Activated T-cell treated with anti-CD3 and anti-CD28 coated beads, Interleukin-2, amount 50 U/mL, for 4 hours (primary cell): ENCODE results near the gene VARS1. TPM values are rescaled to one million over a fixed set of nuclear protein-coding genes. Genes with fewer than 3 reads are reported as not detected.

Experiments
- ATAC-seq, 2 donors: fragments of 200-7000 bp; cut with Tn5 transposase; one replicate each; pipeline ENCODE4 v1.10.0; 2021
- DNase-seq: peaks from one replicate; pipeline ENCODE4 v3.0.0-alpha.2; 2020
- H3K27me3 Mint-ChIP-seq: one replicate; pipeline ENCODE4 v1.8.0; 2021; ENCODE audit warnings: low read depth, mixed read lengths
- H3K36me3 Mint-ChIP-seq: one replicate; pipeline ENCODE4 v1.8.0; 2022; ENCODE audit warnings: mixed read lengths; ENCODE audit not compliant: insufficient read depth
- H3K4me1 Mint-ChIP-seq: one replicate; pipeline ENCODE4 v1.8.0; 2021; ENCODE audit warnings: low read depth, mixed read lengths
- H3K4me3 Mint-ChIP-seq: one replicate; pipeline ENCODE4 v1.8.0; 2021; ENCODE audit warnings: mild to moderate bottlenecking, moderate library complexity, mixed read lengths
- H3K9me3 Mint-ChIP-seq: one replicate; pipeline ENCODE4 v1.8.0; 2021; ENCODE audit warnings: mixed read lengths
- total RNA-seq, 3 donors: library from RNA; stranded (reverse); gene quantifications; one replicate each; pipeline ENCODE4 v1.2.1, GENCODE V29; 2021

The VARS1 gene
- total RNA-seq, 3 donors from 2014 or later, result 231 to 263 (median 234) TPM

GRCh38 chr6:31776989-31777666 lies 18.4 kb downstream of the VARS1 start, which contains the start of gene VWA7:
Gene VWA7 (minus strand): TSS chr6:31777328. CDS start chr6:31776779, 549 bp downstream.
- Mint-ChIP-seq H3K4me3 (peak within 1 kb of the TSS; percentile 21), H3K27me3 (no peaks in the 10 kb centered on the region), H3K36me3 (peaks cover 7% of the 10 kb centered on the region), H3K9me3 (no peaks in the 10 kb centered on the region), H3K4me1 (peaks cover 32% of the 10 kb centered on the region)
- DNase-seq (peak; percentile 77), ATAC-seq (peak; percentile 84 to 91)

GRCh38 chr6:31776485-31776988 lies 19.0 kb downstream of the VARS1 start:
- Mint-ChIP-seq H3K36me3 (peaks cover 7% of the 10 kb centered on the region), H3K4me1 (peaks cover 34% of the 10 kb centered on the region), H3K9me3 (no peaks in the 10 kb centered on the region), H3K4me3 (peak overlapping the region; percentile 21), H3K27me3 (no peaks in the 10 kb centered on the region)
- DNase-seq (no peak), ATAC-seq (peak; percentile 4 to 7)

DNA sequence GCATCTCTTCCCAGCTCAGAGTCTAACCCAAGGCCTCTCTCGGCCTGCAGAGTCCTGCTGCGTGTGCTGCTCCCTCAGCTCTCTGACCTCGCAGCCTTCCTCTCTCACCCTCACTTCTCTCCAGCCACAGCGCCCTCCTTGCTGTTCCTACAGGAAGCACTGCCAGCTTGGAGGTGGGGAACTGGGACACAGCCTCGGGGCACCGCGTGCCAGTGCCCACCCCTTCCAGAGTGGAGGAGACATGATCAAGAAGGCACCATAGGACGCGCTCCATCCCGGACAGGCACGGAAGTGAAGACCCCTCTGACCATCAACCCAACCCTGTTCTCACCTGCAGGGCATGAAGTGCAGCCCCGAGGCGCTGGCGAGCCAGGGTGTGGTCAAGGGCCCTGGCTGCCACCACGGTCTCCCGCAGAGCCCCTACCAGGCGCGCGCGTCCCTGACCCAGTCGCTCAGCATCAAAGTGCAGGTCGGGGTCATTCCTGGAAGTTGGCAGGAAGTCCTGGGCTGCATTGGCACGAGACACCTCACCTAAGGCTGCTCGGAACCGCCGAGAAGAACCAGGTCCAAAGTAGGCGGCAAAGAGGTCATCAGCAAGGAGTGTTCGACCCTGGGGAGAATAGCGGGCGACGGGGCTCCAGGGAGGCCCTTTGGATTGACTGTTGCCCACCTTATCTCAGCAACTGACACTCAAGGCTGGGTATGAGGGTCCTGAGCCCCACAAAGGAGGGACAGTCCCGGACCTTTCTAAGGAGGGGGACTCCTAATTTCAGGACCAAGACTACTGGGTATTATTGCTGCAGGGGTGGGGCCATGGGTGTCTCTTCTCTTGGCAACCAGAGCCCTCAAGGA lies 19.7 kb downstream of the VARS1 start:
- Mint-ChIP-seq H3K36me3 (peaks cover 3% of the 10 kb centered on the region), H3K4me3 (peak overlapping the region; percentile 24), H3K9me3 (no peaks in the 10 kb centered on the region), H3K4me1 (peaks cover 40% of the 10 kb centered on the region), H3K27me3 (no peaks in the 10 kb centered on the region)
- DNase-seq (no peak), ATAC-seq (no peak)

- Mint-ChIP-seq H3K36me3 (peaks cover 2% of the 10 kb centered on the region), H3K4me3 (no peak overlapping the region), H3K9me3 (no peaks in the 10 kb centered on the region), H3K27me3 (no peaks in the 10 kb centered on the region), H3K4me1 (peaks cover 40% of the 10 kb centered on the region)
- DNase-seq, result no peak
- no peak for ATAC-seq
These were observed 20.4 kb downstream of the VARS1 start for GRCh38 chr6:31775184-31775583.

DNA sequence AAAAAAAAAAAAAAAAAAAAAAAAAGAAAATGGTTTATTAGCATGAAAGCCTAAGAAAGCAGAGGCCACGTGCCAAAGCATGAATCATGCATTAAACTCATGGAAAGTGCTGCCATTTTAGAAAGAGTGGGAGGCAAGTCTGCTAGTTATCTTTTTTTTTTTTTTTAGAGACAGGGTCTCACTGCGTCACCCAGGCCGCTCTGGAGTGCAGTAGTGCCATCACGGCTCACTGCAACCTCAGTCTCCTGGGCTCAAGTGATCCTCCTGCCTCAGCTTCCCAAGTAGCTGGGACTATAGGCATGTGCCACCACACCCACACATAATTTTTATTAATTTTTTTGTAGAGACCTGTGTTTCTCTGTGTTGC lies 23.6 kb downstream of the VARS1 start:
- Mint-ChIP-seq H3K4me3 (no peak overlapping the region), H3K27me3 (no peaks in the 10 kb centered on the region), H3K4me1 (peaks cover 36% of the 10 kb centered on the region), H3K9me3 (no peaks in the 10 kb centered on the region), H3K36me3 (no peaks in the 10 kb centered on the region)
- peak; percentile 47 for DNase-seq
- ATAC-seq, result peak; percentile 34 to 38

- Mint-ChIP-seq H3K4me3 (no peak overlapping the region), H3K9me3 (no peaks in the 10 kb centered on the region), H3K4me1 (peaks cover 27% of the 10 kb centered on the region), H3K36me3 (no peaks in the 10 kb centered on the region), H3K27me3 (no peaks in the 10 kb centered on the region)
- ATAC-seq (no peak), DNase-seq (no peak)
These were observed 24.7 kb downstream of the VARS1 start for GRCh38 chr6:31770860-31771259.

DNA sequence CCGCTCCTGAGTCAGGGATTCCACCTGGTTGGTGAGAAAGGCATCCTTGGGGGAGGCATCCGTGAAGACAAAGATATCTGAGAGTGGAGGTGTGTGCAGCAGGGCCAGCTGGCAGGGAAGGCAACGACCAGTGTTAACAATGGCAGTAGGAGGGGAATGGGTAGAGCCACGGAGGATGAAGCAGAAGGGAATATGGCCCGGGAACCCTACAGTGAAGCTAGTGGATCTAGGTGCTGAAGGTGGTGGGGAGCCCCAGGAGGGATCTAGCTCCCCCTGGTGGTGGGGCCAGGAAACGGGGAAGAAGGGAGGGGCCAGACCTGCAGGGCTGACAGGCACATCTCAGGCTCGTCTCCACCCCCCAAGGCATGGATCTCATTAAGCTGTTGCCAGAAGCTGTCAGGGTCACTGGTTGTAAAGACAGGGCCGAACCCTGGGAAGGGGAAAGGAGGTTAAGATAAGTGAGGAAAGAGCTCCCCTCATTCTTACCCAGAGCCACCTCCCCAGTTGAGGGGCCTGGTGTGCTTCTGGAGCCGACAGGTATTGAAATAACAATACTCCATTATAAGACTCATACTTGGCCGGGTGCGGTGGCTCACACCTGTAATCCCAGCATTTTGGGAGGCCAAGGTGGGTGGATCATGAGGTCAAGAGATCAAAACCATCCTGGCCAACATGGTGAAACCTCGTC lies 25.7 kb downstream of the VARS1 start:
- DNase-seq, result peak; percentile 77
- no peaks in the 10 kb centered on the region for H3K27me3 Mint-ChIP-seq
- H3K4me1 Mint-ChIP-seq, result peaks cover 22% of the 10 kb centered on the region
- H3K36me3 Mint-ChIP-seq, result no peaks in the 10 kb centered on the region
- H3K9me3 Mint-ChIP-seq, result no peaks in the 10 kb centered on the region
- no peak overlapping the region for H3K4me3 Mint-ChIP-seq
- peak; percentile 78 to 81 for ATAC-seq

DNA sequence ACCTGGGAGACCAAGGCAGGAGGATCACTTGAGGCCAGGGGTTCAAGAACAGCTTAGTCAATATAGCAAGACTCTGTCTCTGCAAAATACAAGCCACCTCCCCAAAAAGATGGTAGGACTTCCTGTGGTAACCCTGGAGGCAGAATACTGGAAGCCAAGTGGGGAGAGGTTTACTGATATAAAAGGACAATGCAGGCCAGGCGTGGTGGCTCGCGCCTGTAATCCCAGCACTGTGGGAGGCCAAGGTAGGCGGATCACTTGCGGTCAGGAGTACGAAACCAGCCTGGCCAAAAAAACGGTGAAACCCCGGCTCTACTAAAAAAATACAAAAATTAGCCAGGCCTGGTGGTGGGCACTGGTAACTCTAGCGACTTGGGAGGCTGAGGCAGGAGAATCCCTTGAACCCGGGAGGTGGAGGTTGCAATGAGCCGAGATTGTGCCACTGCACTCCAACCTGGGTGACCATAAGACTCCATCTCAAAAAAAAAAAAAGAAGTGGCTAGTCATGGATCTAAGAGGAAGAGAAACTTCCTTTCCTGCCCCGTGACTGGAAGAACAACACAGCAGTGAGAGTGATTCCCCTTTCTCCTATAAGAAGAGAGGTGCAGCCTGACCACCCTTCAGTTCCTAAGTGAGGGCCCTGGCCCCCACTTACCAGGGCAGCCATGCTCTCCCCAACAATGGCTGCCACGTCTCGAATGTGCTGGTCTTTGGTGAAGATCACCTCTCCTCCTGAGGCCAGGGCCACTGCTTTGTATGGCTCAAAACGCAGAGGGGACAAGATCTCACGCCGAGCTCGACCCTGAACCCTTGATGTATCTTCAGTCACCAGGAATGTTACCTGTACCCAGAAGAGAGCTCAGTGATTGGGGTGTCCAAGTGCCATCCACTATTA lies 26.9 kb downstream of the VARS1 start:
- DNase-seq, result no peak

GRCh38 chr6:31767096-31767645 lies 28.4 kb downstream of the VARS1 start:
- peaks cover 8% of the 10 kb centered on the region for H3K36me3 Mint-ChIP-seq

More for the DNA sequence above, 26.9 kb downstream of the VARS1 start:
- H3K4me3 Mint-ChIP-seq, result no peak overlapping the region
- no peaks in the 10 kb centered on the region for H3K27me3 Mint-ChIP-seq
- H3K4me1 Mint-ChIP-seq, result peaks cover 23% of the 10 kb centered on the region
- no peak for ATAC-seq
- H3K9me3 Mint-ChIP-seq, result no peaks in the 10 kb centered on the region
- H3K36me3 Mint-ChIP-seq, result peaks cover 1% of the 10 kb centered on the region

GRCh38 chr6:31765910-31766794 lies 29.4 kb downstream of the VARS1 start:
- H3K27me3 Mint-ChIP-seq, result no peaks in the 10 kb centered on the region
- H3K4me1 Mint-ChIP-seq, result peaks cover 12% of the 10 kb centered on the region
- DNase-seq, result no peak
- H3K4me3 Mint-ChIP-seq, result no peak overlapping the region
- H3K9me3 Mint-ChIP-seq, result no peaks in the 10 kb centered on the region
- peaks cover 13% of the 10 kb centered on the region for H3K36me3 Mint-ChIP-seq
- no peak for ATAC-seq

More at GRCh38 chr6:31767096-31767645, 28.4 kb downstream of the VARS1 start:
- H3K4me1 Mint-ChIP-seq, result peaks cover 17% of the 10 kb centered on the region
- no peaks in the 10 kb centered on the region for H3K9me3 Mint-ChIP-seq
- H3K4me3 Mint-ChIP-seq, result no peak overlapping the region
- no peak for DNase-seq
- ATAC-seq, result no peak
- H3K27me3 Mint-ChIP-seq, result no peaks in the 10 kb centered on the region

- H3K36me3 Mint-ChIP-seq, result peaks cover 15% of the 10 kb centered on the region
- H3K9me3 Mint-ChIP-seq, result no peaks in the 10 kb centered on the region
- DNase-seq, result no peak
- H3K27me3 Mint-ChIP-seq, result no peaks in the 10 kb centered on the region
- H3K4me3 Mint-ChIP-seq, result no peak overlapping the region
- ATAC-seq, result no peak
- H3K4me1 Mint-ChIP-seq, result peaks cover 9% of the 10 kb centered on the region
These were observed 30.0 kb downstream of the VARS1 start for GRCh38 chr6:31765559-31765909.

DNA sequence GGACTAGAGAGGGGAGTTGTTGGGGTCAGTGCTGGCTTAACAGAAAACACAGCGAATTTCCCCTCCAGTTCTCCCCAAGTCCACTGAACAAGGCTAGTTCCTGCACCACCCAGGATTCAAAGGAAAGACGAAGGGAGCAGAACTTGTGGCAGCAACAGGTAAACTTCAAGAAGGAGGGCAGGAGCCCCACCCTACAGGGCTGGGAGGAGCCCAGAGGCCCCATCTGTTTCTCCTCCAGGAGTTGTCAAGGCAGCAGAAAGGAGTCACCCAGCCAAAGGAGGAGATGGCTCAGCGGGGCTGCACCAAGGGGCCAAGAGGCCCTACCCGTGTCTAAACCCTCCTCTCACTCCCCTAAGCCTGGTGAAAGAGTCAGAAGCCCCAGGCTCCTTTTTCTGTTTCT lies 31.4 kb downstream of the VARS1 start:
- Mint-ChIP-seq H3K9me3 (no peaks in the 10 kb centered on the region), H3K36me3 (peaks cover 20% of the 10 kb centered on the region), H3K27me3 (no peaks in the 10 kb centered on the region), H3K4me1 (peaks cover 2% of the 10 kb centered on the region), H3K4me3 (no peak overlapping the region)
- DNase-seq (no peak), ATAC-seq (no peak)

GRCh38 chr6:31763619-31763940 lies 32.0 kb downstream of the VARS1 start:
- Mint-ChIP-seq H3K36me3 (peaks cover 22% of the 10 kb centered on the region), H3K9me3 (no peaks in the 10 kb centered on the region), H3K27me3 (no peaks in the 10 kb centered on the region), H3K4me3 (no peak overlapping the region), H3K4me1 (peaks cover 2% of the 10 kb centered on the region)
- DNase-seq, result no peak
- no peak for ATAC-seq
